ENCODE data around the gene KLHL28.

KLHL28 gene

GRCh38 chr14:44963775-44964380, 2.1 kb upstream of the KLHL28 start:
- Histone ChIP-seq H3K27me3 (replicated peaks; ENCODE audit: control insufficient read depth, insufficient read depth, low read length) (no peaks in the 10 kb centered on the region), H3K36me3 (ENCODE audit: control insufficient read depth, insufficient read depth, low read length) (no peaks in the 10 kb centered on the region), H3K4me3 (replicated peaks; ENCODE audit: low read depth, low read length) (peak overlapping the region; percentile 75)
- TF ChIP-seq, protein P1, sequence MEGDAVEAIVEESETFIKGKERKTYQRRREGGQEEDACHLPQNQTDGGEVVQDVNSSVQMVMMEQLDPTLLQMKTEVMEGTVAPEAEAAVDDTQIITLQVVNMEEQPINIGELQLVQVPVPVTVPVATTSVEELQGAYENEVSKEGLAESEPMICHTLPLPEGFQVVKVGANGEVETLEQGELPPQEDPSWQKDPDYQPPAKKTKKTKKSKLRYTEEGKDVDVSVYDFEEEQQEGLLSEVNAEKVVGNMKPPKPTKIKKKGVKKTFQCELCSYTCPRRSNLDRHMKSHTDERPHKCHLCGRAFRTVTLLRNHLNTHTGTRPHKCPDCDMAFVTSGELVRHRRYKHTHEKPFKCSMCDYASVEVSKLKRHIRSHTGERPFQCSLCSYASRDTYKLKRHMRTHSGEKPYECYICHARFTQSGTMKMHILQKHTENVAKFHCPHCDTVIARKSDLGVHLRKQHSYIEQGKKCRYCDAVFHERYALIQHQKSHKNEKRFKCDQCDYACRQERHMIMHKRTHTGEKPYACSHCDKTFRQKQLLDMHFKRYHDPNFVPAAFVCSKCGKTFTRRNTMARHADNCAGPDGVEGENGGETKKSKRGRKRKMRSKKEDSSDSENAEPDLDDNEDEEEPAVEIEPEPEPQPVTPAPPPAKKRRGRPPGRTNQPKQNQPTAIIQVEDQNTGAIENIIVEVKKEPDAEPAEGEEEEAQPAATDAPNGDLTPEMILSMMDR (IDR thresholded peaks at IDR 0.05; ENCODE audit: insufficient read depth, low read length, poor library complexity, severe bottlenecking) = no peak
- no peak for DNase-seq (ENCODE audit: extremely low read depth, insufficient read length)

GRCh38 chr14:44963044-44963528, 1.3 kb upstream of the KLHL28 start:
- Histone ChIP-seq H3K36me3 (ENCODE audit: control insufficient read depth, insufficient read depth, low read length) (no peaks in the 10 kb centered on the region), H3K27me3 (replicated peaks; ENCODE audit: control insufficient read depth, insufficient read depth, low read length) (no peaks in the 10 kb centered on the region), H3K4me3 (replicated peaks; ENCODE audit: low read depth, low read length) (peak overlapping the region; percentile 75)
- no peak for DNase-seq (ENCODE audit: extremely low read depth, insufficient read length)
- TF ChIP-seq, protein P1 (IDR thresholded peaks at IDR 0.05; ENCODE audit: insufficient read depth, low read length, poor library complexity, severe bottlenecking) = no peak

DNA sequence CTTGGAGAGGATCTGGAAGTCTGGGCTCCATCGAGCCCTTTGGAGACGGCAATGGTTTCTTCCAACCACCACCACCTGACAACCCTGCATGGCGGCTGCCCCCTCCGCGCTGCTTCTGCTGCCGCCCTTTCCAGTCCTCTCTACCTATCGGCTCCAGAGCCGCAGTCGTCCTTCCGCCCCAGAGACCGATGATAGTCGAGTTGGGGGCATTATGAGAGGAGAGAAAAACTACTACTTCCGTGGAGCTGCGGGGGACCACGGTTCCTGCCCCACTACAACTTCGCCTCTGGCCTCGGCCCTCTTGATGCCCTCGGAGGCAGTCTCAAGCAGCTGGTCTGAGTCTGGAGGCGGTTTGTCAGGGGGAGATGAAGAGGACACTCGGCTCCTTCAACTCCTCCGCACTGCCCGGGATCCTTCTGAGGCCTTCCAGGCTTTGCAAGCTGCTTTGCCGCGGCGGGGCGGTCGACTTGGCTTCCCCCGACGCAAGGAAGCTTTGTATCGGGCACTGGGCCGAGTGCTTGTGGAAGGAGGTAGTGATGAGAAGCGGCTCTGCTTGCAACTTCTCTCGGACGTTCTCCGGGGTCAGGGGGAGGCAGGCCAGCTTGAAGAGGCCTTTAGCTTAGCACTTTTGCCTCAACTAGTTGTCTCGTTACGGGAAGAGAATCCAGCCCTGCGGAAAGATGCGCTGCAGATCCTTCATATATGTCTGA, 742 bp upstream of the KLHL28 start:
- Histone ChIP-seq H3K4me3 (replicated peaks; ENCODE audit: low read depth, low read length) (peak overlapping the region; percentile 75), H3K36me3 (ENCODE audit: control insufficient read depth, insufficient read depth, low read length) (no peaks in the 10 kb centered on the region), H3K27me3 (replicated peaks; ENCODE audit: control insufficient read depth, insufficient read depth, low read length) (no peaks in the 10 kb centered on the region)
- TF ChIP-seq, protein P1 (IDR thresholded peaks at IDR 0.05; ENCODE audit: insufficient read depth, low read length, poor library complexity, severe bottlenecking) = no peak
- no peak for DNase-seq (ENCODE audit: extremely low read depth, insufficient read length)

GRCh38 chr14:44961151-44961553, 595 bp downstream of the KLHL28 start:
- peak; percentile 43 for DNase-seq (ENCODE audit: extremely low read depth, insufficient read length)
- TF ChIP-seq, protein P1 (IDR thresholded peaks at IDR 0.05; ENCODE audit: insufficient read depth, low read length, poor library complexity, severe bottlenecking) = no peak
- peak overlapping the region; percentile 75 for H3K4me3 ChIP-seq (replicated peaks; ENCODE audit: low read depth, low read length)
- H3K27me3 ChIP-seq (replicated peaks; ENCODE audit: control insufficient read depth, insufficient read depth, low read length) = no peaks in the 10 kb centered on the region
- no peaks in the 10 kb centered on the region for H3K36me3 ChIP-seq (ENCODE audit: control insufficient read depth, insufficient read depth, low read length)

- Histone ChIP-seq H3K27me3 (replicated peaks; ENCODE audit: control insufficient read depth, insufficient read depth, low read length) (no peaks in the 10 kb centered on the region), H3K4me3 (replicated peaks; ENCODE audit: low read depth, low read length) (peak overlapping the region; percentile 75), H3K36me3 (ENCODE audit: control insufficient read depth, insufficient read depth, low read length) (no peaks in the 10 kb centered on the region)
- DNase-seq (ENCODE audit: extremely low read depth, insufficient read length) = no peak
- TF ChIP-seq, protein P1 (IDR thresholded peaks at IDR 0.05; ENCODE audit: insufficient read depth, low read length, poor library complexity, severe bottlenecking) = no peak
Measured at GRCh38 chr14:44960646-44961045, 1.1 kb downstream of the KLHL28 start.
